Activated CD8-positive, alpha-beta memory T cell treated with anti-CD3 and anti-CD28 coated beads, Interleukin-2, amount 10 ng/mL, durations not matched to agents 7 days and 5 days (primary cell): ENCODE measurements around the gene GLRX3. TPM values are rescaled to one million over a fixed set of nuclear protein-coding genes. Genes with fewer than 3 reads are reported as not detected.

Experiments
- ATAC-seq: fragments of 150-1000 bp; cut with Tn5 transposase; one replicate; pipeline ENCODE4 v1.10.0; 2021; ENCODE audit warnings: moderate library complexity
- CTCF ChIA-PET: fragments of 350-600 bp; sonication (Branson Sonifier 250); formaldehyde crosslinking; loops from one replicate; lab custom pipeline; 2021; ENCODE audit warnings: antibody characterized with exemption; lab: Charles Lee
- DNase-seq: peaks from one replicate; pipeline ENCODE4 v3.0.0-alpha.2; 2020
- H3K27ac Mint-ChIP-seq: one replicate; pipeline ENCODE4 v1.8.0; 2021; ENCODE audit warnings: mild to moderate bottlenecking, mixed read lengths
- H3K27me3 Mint-ChIP-seq: one replicate; pipeline ENCODE4 v1.8.0; 2021; ENCODE audit warnings: mixed read lengths
- H3K36me3 Mint-ChIP-seq: one replicate; pipeline ENCODE4 v1.8.0; 2021; ENCODE audit warnings: mild to moderate bottlenecking, mixed read lengths
- H3K4me1 Mint-ChIP-seq: one replicate; pipeline ENCODE4 v1.8.0; 2021; ENCODE audit warnings: mixed read lengths
- H3K4me3 Mint-ChIP-seq: one replicate; pipeline ENCODE4 v1.8.0; 2021; ENCODE audit warnings: mild to moderate bottlenecking, moderate library complexity, mixed read lengths
- H3K9me3 Mint-ChIP-seq: one replicate; pipeline ENCODE4 v1.8.0; 2022; ENCODE audit warnings: low read depth, mixed read lengths
- total RNA-seq, 2 experiments: library from RNA; stranded (reverse); gene quantifications; one replicate each; pipeline ENCODE4 v1.2.3, GENCODE V29; 2021

GLRX3 gene
- total RNA-seq, 2 experiments from 2014 or later: 65.0 to 89.7 TPM

DNA sequence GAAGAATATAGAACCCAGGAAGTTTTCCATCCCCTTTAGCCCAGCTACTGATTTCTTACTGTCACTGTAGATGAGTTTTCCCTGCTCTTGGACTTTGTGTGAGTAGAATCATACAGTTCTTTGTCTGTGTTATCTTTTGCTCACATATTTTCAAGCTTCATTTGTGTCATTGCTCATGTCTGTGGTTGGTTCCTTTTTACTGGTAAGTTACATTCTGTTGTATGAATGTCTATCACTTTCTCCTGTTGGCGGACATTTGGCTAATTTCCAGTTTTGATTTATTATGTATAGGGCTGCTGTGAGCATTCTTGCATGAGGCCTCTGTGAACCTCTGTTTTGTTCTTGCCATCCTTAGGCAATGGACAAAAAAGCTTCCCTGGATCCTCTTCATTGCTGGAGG is 5.3 kb downstream of the GLRX3 start:
- H3K27ac Mint-ChIP-seq: peak overlapping the region; percentile 9
- H3K27me3 Mint-ChIP-seq: no peaks in the 10 kb centered on the region
- H3K4me3 Mint-ChIP-seq: no peak overlapping the region
- CTCF ChIA-PET: interaction anchor here (1.0 to 2.0 kb wide), 5 partner anchors 27 to 49 kb away, joined by 3 to 9 read pairs (median 3); partner anchors contain the start of gene C10orf143
- peaks cover 38% of the 10 kb centered on the region for H3K36me3 Mint-ChIP-seq
- ATAC-seq: no peak
- DNase-seq: no peak
- no peaks in the 10 kb centered on the region for H3K9me3 Mint-ChIP-seq
- peaks cover 59% of the 10 kb centered on the region for H3K4me1 Mint-ChIP-seq

DNA sequence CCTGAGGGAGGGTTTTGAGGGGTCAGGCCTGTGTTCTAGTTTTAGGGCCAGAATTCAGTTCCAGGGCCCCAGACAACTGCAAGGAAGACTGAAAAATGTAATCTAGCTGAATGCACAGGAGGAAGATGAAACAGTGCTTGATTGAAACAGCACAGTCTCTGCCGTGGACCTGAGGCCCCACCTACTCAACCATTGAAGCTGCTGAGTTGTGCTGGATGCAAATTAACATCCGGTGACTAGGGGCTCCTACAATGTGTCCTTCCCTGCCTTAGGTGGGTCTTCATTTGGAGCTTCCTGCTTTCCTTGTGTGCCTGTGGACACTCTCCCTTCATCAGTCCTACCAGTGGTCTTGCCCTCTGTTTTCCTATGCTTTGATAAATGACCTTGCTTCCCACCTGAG is 5.7 kb downstream of the GLRX3 start:
- H3K27me3 Mint-ChIP-seq: no peaks in the 10 kb centered on the region

DNA sequence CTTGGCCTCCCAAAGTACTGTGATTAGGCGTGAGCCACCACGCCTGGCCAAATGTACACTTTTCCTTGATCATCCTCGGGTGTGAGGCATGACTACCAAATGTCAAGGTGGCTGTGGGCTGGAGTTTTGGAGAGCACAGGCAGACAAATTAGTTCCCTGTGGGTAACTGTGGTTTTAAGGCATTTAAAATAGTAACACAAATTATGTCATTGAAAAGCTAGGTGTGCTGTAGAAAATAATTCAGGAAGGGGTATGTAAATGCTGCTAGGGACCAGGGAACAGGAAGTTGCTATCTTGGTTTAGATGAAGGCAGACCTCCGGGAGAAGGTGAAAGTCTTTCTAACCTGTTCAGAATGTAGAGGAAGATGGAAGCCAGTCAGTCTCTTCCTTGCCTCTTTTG is 9.9 kb downstream of the GLRX3 start:
- DNase-seq (no peak), ATAC-seq (no peak)
- Mint-ChIP-seq H3K9me3 (no peaks in the 10 kb centered on the region), H3K4me3 (no peak overlapping the region), H3K36me3 (peaks cover 49% of the 10 kb centered on the region), H3K27me3 (no peaks in the 10 kb centered on the region), H3K27ac (no peak overlapping the region), H3K4me1 (peaks cover 25% of the 10 kb centered on the region)
- CTCF ChIA-PET: interaction anchor here (0.9 kb wide), 1 partner anchor 18 kb away, joined by 3 read pairs; no protein-coding TSS in a partner anchor

More for the DNA sequence above, 5.7 kb downstream of the GLRX3 start:
- ATAC-seq (peak; percentile 60), DNase-seq (peak; percentile 45)
- Mint-ChIP-seq H3K27ac (peak overlapping the region; percentile 9), H3K36me3 (peaks cover 38% of the 10 kb centered on the region), H3K4me3 (no peak overlapping the region), H3K4me1 (peaks cover 59% of the 10 kb centered on the region), H3K9me3 (no peaks in the 10 kb centered on the region)
- CTCF ChIA-PET: interaction anchor here (1.0 to 2.0 kb wide), 5 partner anchors 26 to 48 kb away, joined by 3 to 9 read pairs (median 3); partner anchors contain the start of gene C10orf143

DNA sequence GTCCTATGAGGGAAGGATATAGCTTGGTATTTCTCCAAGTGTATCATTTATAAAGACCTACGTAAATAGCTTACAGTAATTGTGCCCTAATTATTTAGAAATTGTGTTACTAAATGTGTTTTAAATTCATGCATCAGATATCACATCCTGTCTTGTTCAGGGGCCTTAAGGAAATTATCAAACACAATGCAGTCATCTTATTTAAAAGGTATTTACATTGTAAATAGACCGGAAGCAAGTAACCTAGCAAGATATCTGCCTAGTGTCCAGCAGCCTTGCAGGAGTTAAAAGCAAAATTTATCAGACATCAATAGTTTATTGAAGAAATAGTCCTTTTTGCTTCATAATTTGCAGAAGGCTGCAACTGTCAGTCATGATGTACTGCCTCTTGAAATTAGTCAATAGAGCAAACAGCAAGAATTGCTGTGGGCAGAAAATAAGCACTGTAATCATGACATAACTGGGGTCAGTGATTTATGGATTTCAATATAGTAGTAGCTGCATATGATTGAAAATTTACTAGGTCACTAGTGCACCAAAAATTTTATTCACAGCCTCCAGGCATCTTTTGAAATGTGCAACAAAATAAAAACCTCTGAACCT is 23.1 kb downstream of the GLRX3 start:
- Mint-ChIP-seq H3K27ac (no peak overlapping the region), H3K4me3 (no peak overlapping the region), H3K36me3 (peaks cover 28% of the 10 kb centered on the region), H3K27me3 (no peaks in the 10 kb centered on the region), H3K4me1 (peaks cover 28% of the 10 kb centered on the region), H3K9me3 (no peaks in the 10 kb centered on the region)
- no peak for ATAC-seq
- CTCF ChIA-PET: interaction anchor here (0.6 to 2.5 kb wide), 7 partner anchors 9 to 49 kb away, joined by 3 to 8 read pairs (median 4); partner anchors contain the start of genes C10orf143 and GLRX3
- DNase-seq: no peak

DNA sequence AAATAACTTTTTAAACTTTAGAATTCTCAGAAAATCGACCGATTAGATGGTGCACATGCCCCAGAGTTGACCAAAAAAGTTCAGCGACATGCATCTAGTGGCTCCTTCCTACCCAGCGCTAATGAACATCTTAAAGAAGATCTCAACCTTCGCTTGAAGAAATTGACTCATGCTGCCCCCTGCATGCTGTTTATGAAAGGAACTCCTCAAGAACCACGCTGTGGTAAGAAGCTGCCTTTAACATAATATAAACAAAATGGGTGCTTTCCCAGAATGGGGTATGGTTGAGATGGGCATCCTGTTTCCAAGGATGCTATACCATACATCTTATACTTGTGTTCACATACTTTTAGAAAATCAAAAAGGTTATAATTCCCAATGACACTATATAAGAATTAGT is 24.6 kb downstream of the GLRX3 start:
- CTCF ChIA-PET: interaction anchor here (0.8 to 1.9 kb wide), 3 partner anchors 8 to 60 kb away, joined by 3 to 4 read pairs (median 3); no protein-coding TSS in a partner anchor
- peaks cover 25% of the 10 kb centered on the region for H3K4me1 Mint-ChIP-seq

DNA sequence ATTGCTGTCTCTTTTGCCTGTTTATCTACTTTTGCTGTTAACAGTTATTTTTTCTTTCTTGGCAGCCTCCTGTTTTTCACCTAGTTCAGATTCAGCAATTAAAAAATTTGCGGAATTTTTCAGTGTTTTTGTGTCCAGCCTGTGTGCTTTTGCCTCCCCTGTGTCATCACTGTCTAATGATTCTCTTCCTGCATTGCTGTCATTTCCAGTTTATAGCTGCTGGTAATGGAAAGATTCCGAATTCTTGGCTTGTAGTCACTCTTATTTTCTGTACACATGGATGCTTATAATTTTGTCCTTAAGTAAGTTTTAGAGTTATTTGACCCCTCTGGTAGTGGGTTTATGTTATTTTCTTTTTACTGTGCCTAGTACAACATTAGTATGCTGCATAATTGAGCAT is 25.1 kb downstream of the GLRX3 start:
- DNase-seq (no peak), ATAC-seq (no peak)
- Mint-ChIP-seq H3K27ac (no peak overlapping the region), H3K4me3 (no peak overlapping the region), H3K36me3 (peaks cover 23% of the 10 kb centered on the region), H3K27me3 (no peaks in the 10 kb centered on the region), H3K9me3 (no peaks in the 10 kb centered on the region), H3K4me1 (peaks cover 25% of the 10 kb centered on the region)
- CTCF ChIA-PET: interaction anchor here (0.8 to 1.1 kb wide), 2 partner anchors 8 to 60 kb away, joined by 3 read pairs; no protein-coding TSS in a partner anchor

More for the DNA sequence above, 24.6 kb downstream of the GLRX3 start:
- no peaks in the 10 kb centered on the region for H3K27me3 Mint-ChIP-seq
- no peak for DNase-seq
- ATAC-seq: peak; percentile 49
- H3K36me3 Mint-ChIP-seq: peaks cover 24% of the 10 kb centered on the region
- no peak overlapping the region for H3K27ac Mint-ChIP-seq
- H3K9me3 Mint-ChIP-seq: no peaks in the 10 kb centered on the region
- H3K4me3 Mint-ChIP-seq: no peak overlapping the region

DNA sequence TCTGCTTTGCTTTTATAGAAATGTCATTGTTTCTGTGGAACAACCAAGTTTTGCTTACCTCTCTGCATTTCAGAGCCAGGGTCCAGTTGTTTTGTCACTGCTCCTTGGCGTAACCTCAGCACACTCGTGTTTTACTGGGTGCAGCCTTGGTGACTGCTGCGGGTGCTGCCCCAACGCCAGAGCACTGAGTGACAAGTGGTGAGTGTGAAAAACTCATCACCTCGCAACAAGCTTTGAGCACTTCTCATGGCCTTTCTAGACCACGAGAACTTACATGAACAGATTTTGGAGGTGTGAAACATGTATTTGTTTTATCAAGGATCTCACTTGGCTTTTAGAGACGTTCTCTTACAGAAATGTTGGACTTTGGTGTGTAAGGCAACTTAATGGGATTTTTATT is 31.0 kb downstream of the GLRX3 start:
- Mint-ChIP-seq H3K4me3 (no peak overlapping the region), H3K4me1 (peaks cover 35% of the 10 kb centered on the region), H3K27ac (no peak overlapping the region), H3K9me3 (no peaks in the 10 kb centered on the region), H3K27me3 (no peaks in the 10 kb centered on the region), H3K36me3 (peaks cover 43% of the 10 kb centered on the region)
- no peak for DNase-seq
- CTCF ChIA-PET: interaction anchor here (1.3 kb wide), 1 partner anchor 7 kb away, joined by 3 read pairs; no protein-coding TSS in a partner anchor
- ATAC-seq: no peak

DNA sequence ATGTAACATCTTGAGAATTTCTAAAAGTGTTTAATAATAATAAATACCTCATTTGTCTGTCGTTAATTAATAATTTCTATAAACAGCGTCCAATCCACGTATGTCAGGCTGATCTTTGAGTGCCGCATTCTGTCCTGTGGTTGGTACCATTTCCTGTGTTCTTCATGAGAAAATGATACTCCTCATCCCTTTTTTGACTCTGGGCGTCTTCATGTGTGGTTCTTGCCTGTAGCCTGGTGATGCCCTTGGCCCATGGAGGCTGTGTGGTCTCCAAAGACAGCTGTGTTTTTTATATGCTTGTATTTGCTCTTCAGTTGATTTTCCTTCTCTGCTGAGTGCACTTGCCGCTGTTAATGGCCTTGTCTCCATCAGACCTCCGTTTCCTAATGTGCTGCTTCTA is 31.5 kb downstream of the GLRX3 start:
- no peak overlapping the region for H3K4me3 Mint-ChIP-seq
- ATAC-seq (no peak), DNase-seq (no peak)
- no peaks in the 10 kb centered on the region for H3K9me3 Mint-ChIP-seq
- no peaks in the 10 kb centered on the region for H3K27me3 Mint-ChIP-seq
- no peak overlapping the region for H3K27ac Mint-ChIP-seq
- CTCF ChIA-PET: interaction anchor here (1.3 to 1.4 kb wide), 2 partner anchors 8 to 26 kb away, joined by 3 read pairs; no protein-coding TSS in a partner anchor
- H3K36me3 Mint-ChIP-seq: peaks cover 39% of the 10 kb centered on the region
- H3K4me1 Mint-ChIP-seq: peaks cover 35% of the 10 kb centered on the region

DNA sequence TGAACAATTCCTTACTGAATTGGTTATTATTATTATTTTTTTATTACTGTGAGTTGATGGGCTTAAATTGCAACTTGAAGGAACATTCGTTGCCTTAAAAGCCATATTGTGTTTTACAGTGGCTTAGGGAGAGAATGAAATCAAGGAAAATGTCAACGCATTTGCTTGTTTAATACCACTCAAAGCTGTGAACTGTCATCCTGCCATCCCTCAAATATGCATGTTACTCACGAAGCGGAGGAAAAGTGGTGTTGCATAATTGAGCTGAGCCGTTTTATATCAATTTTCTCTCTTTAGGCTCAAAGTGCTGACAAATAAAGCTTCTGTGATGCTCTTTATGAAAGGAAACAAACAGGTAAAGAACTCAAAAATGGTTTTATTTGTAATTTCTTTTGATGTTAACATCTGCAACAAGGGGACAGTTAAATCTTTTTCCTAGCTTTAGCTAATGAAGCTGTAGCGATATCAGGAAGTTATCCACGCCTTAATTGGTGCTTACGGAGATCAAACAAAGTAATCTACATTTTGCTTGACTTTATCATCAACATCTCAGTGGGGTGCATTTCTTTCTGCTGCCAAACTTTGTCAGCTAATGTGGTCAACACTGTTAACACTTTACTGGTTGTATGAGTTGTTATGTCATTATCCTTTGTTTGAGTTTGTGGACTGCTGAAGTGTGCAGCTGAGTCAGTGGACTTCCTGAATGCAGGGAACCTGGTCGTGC is 33.1 kb downstream of the GLRX3 start:
- ATAC-seq (peak; percentile 42), DNase-seq (no peak)
- Mint-ChIP-seq H3K27me3 (no peaks in the 10 kb centered on the region), H3K27ac (no peak overlapping the region), H3K4me3 (no peak overlapping the region), H3K9me3 (no peaks in the 10 kb centered on the region), H3K4me1 (peaks cover 35% of the 10 kb centered on the region), H3K36me3 (peaks cover 47% of the 10 kb centered on the region)
- CTCF ChIA-PET: interaction anchor here (0.7 to 2.1 kb wide), 6 partner anchors 8 to 60 kb away, joined by 3 to 5 read pairs (median 4); no protein-coding TSS in a partner anchor

DNA sequence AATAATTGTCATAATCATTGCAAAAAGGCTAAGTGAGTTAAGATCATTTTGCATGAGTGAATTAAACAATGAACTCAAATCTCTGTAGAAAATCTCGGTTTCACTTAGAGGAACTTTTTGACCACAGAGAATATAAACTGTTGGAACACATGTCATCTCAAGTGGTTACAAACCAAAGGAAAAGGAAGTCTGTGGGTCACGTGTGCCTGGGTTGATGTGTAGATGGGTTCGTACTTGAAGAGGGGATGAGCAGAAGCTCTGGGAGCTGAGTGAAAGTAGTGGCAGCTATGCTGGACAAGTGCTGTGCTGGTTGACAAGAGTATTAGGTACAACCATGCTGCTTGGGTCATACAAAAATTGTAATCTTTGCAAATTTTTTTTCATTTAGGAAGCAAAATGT is 35.0 kb downstream of the GLRX3 start:
- CTCF ChIA-PET: interaction anchor here (1.3 to 2.1 kb wide), 2 partner anchors 20 to 61 kb away, joined by 3 to 4 read pairs; no protein-coding TSS in a partner anchor

DNA sequence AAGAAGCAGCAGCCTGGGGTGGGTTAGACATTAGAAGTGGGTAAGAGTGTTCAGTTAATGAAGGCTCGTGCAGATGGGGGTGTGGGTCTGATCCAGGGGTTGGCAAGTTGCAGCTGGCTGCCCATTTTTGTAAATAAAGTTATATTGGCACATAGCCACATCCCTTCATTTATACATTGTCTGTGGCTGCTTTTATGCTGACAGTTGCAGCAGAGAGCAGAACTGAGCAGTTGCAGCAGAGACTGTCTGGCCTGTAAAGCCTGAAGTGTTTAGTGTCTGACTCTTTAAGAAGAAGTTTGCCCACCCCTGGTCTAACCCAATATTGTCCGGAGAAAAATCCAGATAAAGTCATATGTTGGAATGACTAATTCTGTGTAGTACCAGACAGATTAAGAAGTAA is 38.1 kb downstream of the GLRX3 start:
- Mint-ChIP-seq H3K4me1 (peaks cover 26% of the 10 kb centered on the region), H3K27me3 (no peaks in the 10 kb centered on the region), H3K9me3 (no peaks in the 10 kb centered on the region), H3K4me3 (no peak overlapping the region), H3K27ac (no peak overlapping the region), H3K36me3 (peaks cover 33% of the 10 kb centered on the region)
- ATAC-seq (no peak), DNase-seq (no peak)
- CTCF ChIA-PET: no interaction called here

More for the DNA sequence above, 35.0 kb downstream of the GLRX3 start:
- Mint-ChIP-seq H3K9me3 (no peaks in the 10 kb centered on the region), H3K36me3 (peaks cover 49% of the 10 kb centered on the region), H3K27ac (peak overlapping the region; percentile 27), H3K4me3 (no peak overlapping the region), H3K27me3 (no peaks in the 10 kb centered on the region), H3K4me1 (peaks cover 40% of the 10 kb centered on the region)
- ATAC-seq (peak; percentile 81), DNase-seq (peak; percentile 73)

DNA sequence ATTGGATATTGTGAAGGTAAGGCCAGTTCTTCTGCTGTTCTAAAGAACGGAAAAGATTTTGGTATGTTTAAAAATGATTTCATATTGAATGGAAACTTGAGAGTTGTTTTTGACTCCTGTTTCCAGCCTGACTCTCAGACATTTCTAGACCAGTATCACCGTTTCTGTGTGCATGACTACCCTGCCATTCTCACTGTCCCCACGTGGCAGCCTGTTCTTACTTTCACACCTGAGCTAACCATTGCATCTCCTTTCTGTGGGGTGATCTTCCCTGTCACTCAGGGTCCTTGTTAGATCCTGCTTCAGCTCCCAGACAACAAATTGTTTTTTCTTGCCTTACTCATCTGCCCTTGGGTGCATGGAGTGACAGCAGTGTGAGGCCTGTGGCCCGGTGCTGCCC is 38.9 kb downstream of the GLRX3 start:
- DNase-seq (no peak), ATAC-seq (no peak)
- CTCF ChIA-PET: interaction anchor here (1.2 kb wide), 1 partner anchor 14 kb away, joined by 3 read pairs; no protein-coding TSS in a partner anchor
- H3K4me3 Mint-ChIP-seq: no peak overlapping the region
- peaks cover 22% of the 10 kb centered on the region for H3K4me1 Mint-ChIP-seq
- peaks cover 29% of the 10 kb centered on the region for H3K36me3 Mint-ChIP-seq
- H3K27ac Mint-ChIP-seq: no peak overlapping the region
- H3K9me3 Mint-ChIP-seq: no peaks in the 10 kb centered on the region
- H3K27me3 Mint-ChIP-seq: no peaks in the 10 kb centered on the region

DNA sequence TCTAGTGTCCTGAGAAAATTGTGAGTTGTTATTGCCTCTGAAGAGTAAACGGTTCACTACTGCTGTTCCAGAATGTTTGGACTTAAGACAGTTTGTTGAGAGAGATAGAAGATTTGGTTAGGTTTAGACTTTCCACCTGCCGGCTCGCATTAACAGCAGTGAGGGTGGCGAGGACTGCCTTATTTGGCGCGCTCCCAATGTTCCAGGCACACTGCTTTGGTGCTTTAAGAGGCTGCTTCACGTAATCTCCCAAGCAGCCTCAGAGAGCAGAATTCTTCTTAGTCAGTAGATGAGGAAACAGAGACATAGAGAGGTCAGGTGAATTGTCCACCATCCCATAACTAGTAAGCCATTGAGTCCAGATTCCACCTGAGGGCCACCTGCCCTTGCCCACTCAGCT is 41.1 kb downstream of the GLRX3 start:
- peaks cover 37% of the 10 kb centered on the region for H3K36me3 Mint-ChIP-seq
- H3K27ac Mint-ChIP-seq: no peak overlapping the region
- H3K4me1 Mint-ChIP-seq: peaks cover 22% of the 10 kb centered on the region
- H3K27me3 Mint-ChIP-seq: no peaks in the 10 kb centered on the region
- H3K9me3 Mint-ChIP-seq: no peaks in the 10 kb centered on the region
- no peak overlapping the region for H3K4me3 Mint-ChIP-seq
- ATAC-seq (no peak), DNase-seq (no peak)
- CTCF ChIA-PET: interaction anchor here (3.5 kb wide), 1 partner anchor 67 kb away, joined by 7 read pairs; the partner anchor contains the start of gene C10orf143
